ENCODE measurements around the gene COL26A1.

DNA sequence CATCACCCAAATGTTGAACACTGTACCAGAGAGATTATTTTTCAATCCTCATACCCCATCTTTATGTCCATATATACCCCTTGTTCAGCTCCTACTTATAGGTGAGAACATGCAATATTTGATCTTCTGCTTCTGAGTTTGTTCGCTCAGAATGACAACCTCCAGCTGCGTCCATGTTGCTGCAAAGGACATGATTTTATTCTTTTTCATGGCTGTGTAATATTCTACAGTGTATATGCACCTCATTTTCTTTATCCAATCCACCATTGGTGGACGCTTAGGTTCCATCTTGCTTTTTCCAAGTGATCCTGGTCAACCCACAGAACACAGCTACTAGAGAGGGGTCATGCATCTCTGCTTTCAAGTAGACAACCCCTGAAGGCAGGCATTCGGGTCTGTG is 166.9 kb downstream of the COL26A1 start:
- TF ChIP-seq, protein P1, sequence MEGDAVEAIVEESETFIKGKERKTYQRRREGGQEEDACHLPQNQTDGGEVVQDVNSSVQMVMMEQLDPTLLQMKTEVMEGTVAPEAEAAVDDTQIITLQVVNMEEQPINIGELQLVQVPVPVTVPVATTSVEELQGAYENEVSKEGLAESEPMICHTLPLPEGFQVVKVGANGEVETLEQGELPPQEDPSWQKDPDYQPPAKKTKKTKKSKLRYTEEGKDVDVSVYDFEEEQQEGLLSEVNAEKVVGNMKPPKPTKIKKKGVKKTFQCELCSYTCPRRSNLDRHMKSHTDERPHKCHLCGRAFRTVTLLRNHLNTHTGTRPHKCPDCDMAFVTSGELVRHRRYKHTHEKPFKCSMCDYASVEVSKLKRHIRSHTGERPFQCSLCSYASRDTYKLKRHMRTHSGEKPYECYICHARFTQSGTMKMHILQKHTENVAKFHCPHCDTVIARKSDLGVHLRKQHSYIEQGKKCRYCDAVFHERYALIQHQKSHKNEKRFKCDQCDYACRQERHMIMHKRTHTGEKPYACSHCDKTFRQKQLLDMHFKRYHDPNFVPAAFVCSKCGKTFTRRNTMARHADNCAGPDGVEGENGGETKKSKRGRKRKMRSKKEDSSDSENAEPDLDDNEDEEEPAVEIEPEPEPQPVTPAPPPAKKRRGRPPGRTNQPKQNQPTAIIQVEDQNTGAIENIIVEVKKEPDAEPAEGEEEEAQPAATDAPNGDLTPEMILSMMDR (IDR thresholded peaks at IDR 0.05), result no peak
- TF ChIP-seq POLR2AphosphoS5 (IDR thresholded peaks at IDR 0.05), result no peak
- no peak for TF ChIP-seq POLR2A (IDR thresholded peaks at IDR 0.05)
